HEK293T (cell line): Measurements from ENCODE around the gene CCDC40.

Source experiments
- CTCF ChIA-PET: fragments of 350-600 bp; formaldehyde crosslinking; extraction: SDS; loops from one replicate; lab custom pipeline; 2021; ENCODE audit warnings: antibody characterized with exemption, inconsistent platforms; lab: Yijun Ruan, JAX
- POLR2A ChIA-PET: fragments of 350-600 bp; formaldehyde crosslinking; extraction: SDS; loops from one replicate; lab custom pipeline; 2020; ENCODE audit warnings: antibody characterized with exemption, inconsistent platforms; lab: Yijun Ruan, JAX
- DNase-seq: peaks from one replicate; pipeline ENCODE4 v3.0.0; 2012; ENCODE audit warnings: mixed read lengths; ENCODE audit errors: extremely low spot score
- ARNT ChIP-seq: fragments of 450-650 bp; IDR thresholded peaks from 2 replicates; pipeline ENCODE4 v1.6.1; 2017; ENCODE audit warnings: mild to moderate bottlenecking
- BHLHE40 ChIP-seq: fragments of 450-650 bp; IDR thresholded peaks from 2 replicates; pipeline ENCODE4 v1.6.1; 2016; ENCODE audit warnings: mild to moderate bottlenecking, moderate library complexity, borderline replicate concordance
- CTBP1 ChIP-seq: fragments of 450-650 bp; IDR thresholded peaks from 2 replicates; pipeline ENCODE4 v1.6.1; 2016; ENCODE audit warnings: borderline replicate concordance
- ELF4 ChIP-seq: fragments of 450-650 bp; IDR thresholded peaks from 2 replicates; pipeline ENCODE4 v1.6.1; 2017; ENCODE audit warnings: antibody characterized with exemption
- FOXA1 ChIP-seq: fragments of 450-650 bp; IDR thresholded peaks from 2 replicates; pipeline ENCODE4 v1.6.1; 2016; ENCODE audit warnings: mild to moderate bottlenecking
- FOXK2 ChIP-seq: fragments of 450-650 bp; IDR thresholded peaks from 2 replicates; pipeline ENCODE4 v1.6.1; 2016; ENCODE audit warnings: mild to moderate bottlenecking
- FOXM1 ChIP-seq: fragments of 450-650 bp; IDR thresholded peaks from 2 replicates; pipeline ENCODE4 v1.6.1; 2017; ENCODE audit warnings: mild to moderate bottlenecking, borderline replicate concordance
- HDGF ChIP-seq: fragments of 450-650 bp; IDR thresholded peaks from 2 replicates; pipeline ENCODE4 v1.6.1; 2017; ENCODE audit warnings: antibody characterized with exemption, borderline replicate concordance
- L3MBTL2 ChIP-seq: fragments of 450-650 bp; conservative IDR thresholded peaks from 2 replicates; pipeline ENCODE4 v1.6.1; 2016; ENCODE audit warnings: mild to moderate bottlenecking
- LEF1 ChIP-seq: fragments of 450-650 bp; IDR thresholded peaks from 2 replicates; pipeline ENCODE4 v1.6.1; 2017; ENCODE audit warnings: mild to moderate bottlenecking, borderline replicate concordance
- NFRKB ChIP-seq: fragments of 450-650 bp; IDR thresholded peaks from 2 replicates; pipeline ENCODE4 v1.6.1; 2016; ENCODE audit warnings: mild to moderate bottlenecking, moderate library complexity
- SP1 ChIP-seq: fragments of 450-650 bp; IDR thresholded peaks from 2 replicates; pipeline ENCODE4 v1.6.1; 2017
- SUZ12 ChIP-seq: fragments of 450-650 bp; IDR thresholded peaks from 2 replicates; pipeline ENCODE4 v1.6.1; 2016; ENCODE audit warnings: mild to moderate bottlenecking
- TARDBP ChIP-seq: fragments of 450-650 bp; IDR thresholded peaks from 2 replicates; pipeline ENCODE4 v1.6.1; 2016
- ZNF384 ChIP-seq: fragments of 450-650 bp; IDR thresholded peaks from 2 replicates; pipeline ENCODE4 v1.6.1; 2016
- TF ChIP-seq, protein P1 (sequence below): fragments of 450-650 bp; IDR thresholded peaks from 2 replicates; pipeline ENCODE4 v1.6.1; 2016

CCDC40 gene, protein sequence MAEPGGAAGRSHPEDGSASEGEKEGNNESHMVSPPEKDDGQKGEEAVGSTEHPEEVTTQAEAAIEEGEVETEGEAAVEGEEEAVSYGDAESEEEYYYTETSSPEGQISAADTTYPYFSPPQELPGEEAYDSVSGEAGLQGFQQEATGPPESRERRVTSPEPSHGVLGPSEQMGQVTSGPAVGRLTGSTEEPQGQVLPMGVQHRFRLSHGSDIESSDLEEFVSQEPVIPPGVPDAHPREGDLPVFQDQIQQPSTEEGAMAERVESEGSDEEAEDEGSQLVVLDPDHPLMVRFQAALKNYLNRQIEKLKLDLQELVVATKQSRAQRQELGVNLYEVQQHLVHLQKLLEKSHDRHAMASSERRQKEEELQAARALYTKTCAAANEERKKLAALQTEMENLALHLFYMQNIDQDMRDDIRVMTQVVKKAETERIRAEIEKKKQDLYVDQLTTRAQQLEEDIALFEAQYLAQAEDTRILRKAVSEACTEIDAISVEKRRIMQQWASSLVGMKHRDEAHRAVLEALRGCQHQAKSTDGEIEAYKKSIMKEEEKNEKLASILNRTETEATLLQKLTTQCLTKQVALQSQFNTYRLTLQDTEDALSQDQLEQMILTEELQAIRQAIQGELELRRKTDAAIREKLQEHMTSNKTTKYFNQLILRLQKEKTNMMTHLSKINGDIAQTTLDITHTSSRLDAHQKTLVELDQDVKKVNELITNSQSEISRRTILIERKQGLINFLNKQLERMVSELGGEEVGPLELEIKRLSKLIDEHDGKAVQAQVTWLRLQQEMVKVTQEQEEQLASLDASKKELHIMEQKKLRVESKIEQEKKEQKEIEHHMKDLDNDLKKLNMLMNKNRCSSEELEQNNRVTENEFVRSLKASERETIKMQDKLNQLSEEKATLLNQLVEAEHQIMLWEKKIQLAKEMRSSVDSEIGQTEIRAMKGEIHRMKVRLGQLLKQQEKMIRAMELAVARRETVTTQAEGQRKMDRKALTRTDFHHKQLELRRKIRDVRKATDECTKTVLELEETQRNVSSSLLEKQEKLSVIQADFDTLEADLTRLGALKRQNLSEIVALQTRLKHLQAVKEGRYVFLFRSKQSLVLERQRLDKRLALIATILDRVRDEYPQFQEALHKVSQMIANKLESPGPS

DNA sequence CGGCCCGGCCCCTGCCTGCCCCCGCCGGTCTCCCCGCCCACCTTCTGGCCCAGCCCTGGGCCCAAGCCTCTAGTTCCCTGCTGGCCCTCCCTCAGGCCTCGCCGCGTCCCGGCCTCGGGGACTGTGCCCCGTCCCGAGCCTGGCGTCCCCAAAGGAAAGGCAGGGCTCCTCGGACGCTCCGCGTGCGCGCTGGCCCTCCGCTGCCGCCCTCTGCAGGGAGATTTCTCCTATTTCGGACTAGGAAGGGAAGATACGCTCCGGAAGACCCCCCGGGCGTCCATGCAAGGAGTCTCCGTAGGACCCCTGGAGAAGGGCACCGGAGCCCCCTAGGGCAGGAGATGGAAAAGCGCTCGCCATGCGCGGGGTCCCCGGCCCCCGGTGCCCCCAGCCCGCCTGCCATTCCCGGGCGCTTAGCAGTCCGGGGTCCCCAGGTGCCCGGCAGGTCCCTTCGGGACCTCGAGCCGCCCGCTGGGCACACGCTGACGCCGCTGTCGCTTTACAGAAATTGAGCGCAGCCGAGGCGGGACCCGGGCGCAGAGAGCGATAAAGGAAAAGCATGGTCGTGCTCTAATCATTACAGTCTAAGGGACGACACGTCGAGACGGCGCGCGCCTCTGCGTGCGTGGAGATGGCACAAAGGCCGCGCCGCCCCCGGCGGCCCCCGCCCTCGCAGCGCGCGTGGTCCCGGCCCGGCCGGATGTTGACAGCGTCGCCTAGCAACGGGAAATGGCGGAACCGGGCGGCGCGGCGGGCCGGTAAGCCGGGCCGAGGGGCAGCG, at the start of gene CCDC40:
CCDC40 (plus strand) TSS at position 706 of the 778 bp plus-strand sequence; CDS start at position 727, 21 bp downstream.
- peak; percentile 92 for DNase-seq
- TF ChIP-seq ZNF384 (no peak), CTBP1 (no peak), SP1 (no peak), L3MBTL2 (peak; percentile 57), BHLHE40 (no peak), ELF4 (no peak), ARNT (0 out of 2 replicates have a peak, but pooled peaks have one; percentile 24), FOXA1 (no peak), NFRKB (no peak), SUZ12 (no peak), HDGF (no peak), FOXM1 (peak; percentile 85; the same call in 1 of the 2 replicates)
- TF ChIP-seq, protein P1, sequence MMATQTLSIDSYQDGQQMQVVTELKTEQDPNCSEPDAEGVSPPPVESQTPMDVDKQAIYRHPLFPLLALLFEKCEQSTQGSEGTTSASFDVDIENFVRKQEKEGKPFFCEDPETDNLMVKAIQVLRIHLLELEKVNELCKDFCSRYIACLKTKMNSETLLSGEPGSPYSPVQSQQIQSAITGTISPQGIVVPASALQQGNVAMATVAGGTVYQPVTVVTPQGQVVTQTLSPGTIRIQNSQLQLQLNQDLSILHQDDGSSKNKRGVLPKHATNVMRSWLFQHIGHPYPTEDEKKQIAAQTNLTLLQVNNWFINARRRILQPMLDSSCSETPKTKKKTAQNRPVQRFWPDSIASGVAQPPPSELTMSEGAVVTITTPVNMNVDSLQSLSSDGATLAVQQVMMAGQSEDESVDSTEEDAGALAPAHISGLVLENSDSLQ, result no peak
- ChIA-PET CTCF (no interaction called here), POLR2A (no interaction called here)

GRCh38 chr17:79987187-79987934, 49.1 kb upstream of the CCDC40 start:
- POLR2A ChIA-PET, result no interaction called here
- TF ChIP-seq SUZ12 (no peak), ELF4 (no peak), FOXA1 (no peak), FOXK2 (no peak), HDGF (no peak), BHLHE40 (no peak), CTBP1 (no peak), LEF1 (no peak), ZNF384 (no peak), ARNT (no peak), NFRKB (no peak)
- TF ChIP-seq, protein P1, result no peak
- no peak for DNase-seq
- CTCF ChIA-PET, result interaction anchor here (1.5 kb wide), 2 partner anchors 13 to 17 kb away, joined by 3 to 4 read pairs; no protein-coding TSS in a partner anchor

DNA sequence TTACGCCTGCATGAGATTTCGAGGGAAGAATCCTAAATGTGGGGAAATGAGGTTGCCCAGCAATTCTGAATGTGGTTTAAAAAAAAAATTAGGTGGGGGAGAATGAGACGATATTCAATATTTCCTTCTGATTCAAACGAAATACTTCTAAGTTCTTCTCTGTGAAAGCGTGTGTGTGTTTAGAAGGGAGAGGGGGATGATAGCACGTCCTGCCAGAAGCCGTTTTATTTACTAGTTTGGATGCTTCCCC, 48.6 kb upstream of the CCDC40 start:
- POLR2A ChIA-PET, result no interaction called here
- TF ChIP-seq SUZ12, result no peak
- no peak for TF ChIP-seq TARDBP
- no peak for TF ChIP-seq FOXM1
- TF ChIP-seq LEF1, result no peak
- TF ChIP-seq SP1, result no peak
- TF ChIP-seq BHLHE40, result no peak
- TF ChIP-seq ELF4, result no peak
- no peak for TF ChIP-seq NFRKB
- no peak for TF ChIP-seq CTBP1
- TF ChIP-seq L3MBTL2, result no peak
- TF ChIP-seq FOXK2, result no peak
- CTCF ChIA-PET, result interaction anchor here (1.5 kb wide), 1 partner anchor 18 kb away, joined by 4 read pairs; no protein-coding TSS in a partner anchor
- no peak for DNase-seq

- TF ChIP-seq FOXM1 (no peak), BHLHE40 (no peak), LEF1 (no peak), SUZ12 (no peak), FOXA1 (no peak), TARDBP (no peak), HDGF (no peak), NFRKB (no peak), SP1 (no peak), ZNF384 (no peak), ARNT (no peak)
- TF ChIP-seq, protein P1, result no peak
- ChIA-PET POLR2A (no interaction called here), CTCF (interaction anchor here (1.5 kb wide), 1 partner anchor 18 kb away, joined by 4 read pairs; no protein-coding TSS in a partner anchor)
- DNase-seq, result no peak
Measured at GRCh38 chr17:79988185-79988971, 48.1 kb upstream of the CCDC40 start.
